ENCODE results near the gene UBA1. TPM values are rescaled to one million over a fixed set of nuclear protein-coding genes. Genes with fewer than 3 reads are reported as not detected.

UBA1 gene
- total and polyA plus RNA-seq, 8 donors, result 192 to 248 (median 218) TPM

- peaks cover 3 to 98% of the 10 kb centered on the region in 2 donors for H3K36me3 ChIP-seq
- intact Hi-C loops (cut with DNase I), result no loop called here
- H3K27ac ChIP-seq, result no peak overlapping the region
Measured at GRCh38 chrX:47209508-47210238, 16.0 kb downstream of the UBA1 start.

GRCh38 chrX:47210661-47211425, 17.2 kb downstream of the UBA1 start:
- H3K27me3 ChIP-seq, result no peaks in the 10 kb centered on the region
- no peak for TF ChIP-seq CTCF (IDR thresholded peaks at IDR 0.05)
- intact Hi-C loops (cut with DNase I), result no loop called here
- H3K4me3 ChIP-seq, result no peak overlapping the region
- peaks cover 0 to under 1% of the 10 kb centered on the region in 2 donors for H3K4me1 ChIP-seq
- H3K27ac ChIP-seq, result no peak overlapping the region
- H3K36me3 ChIP-seq, result peaks cover 3 to 98% of the 10 kb centered on the region in 2 donors
- no peak for DNase-seq
- ATAC-seq, result no peak
- H3K9me3 ChIP-seq, result no peaks in the 10 kb centered on the region

More at GRCh38 chrX:47209508-47210238, 16.0 kb downstream of the UBA1 start:
- Histone ChIP-seq H3K9me3 (no peaks in the 10 kb centered on the region), H3K4me3 (no peak overlapping the region), H3K27me3 (no peaks in the 10 kb centered on the region), H3K4me1 (no peaks in the 10 kb centered on the region)
- DNase-seq, result no peak
- no peak for TF ChIP-seq CTCF (IDR thresholded peaks at IDR 0.05)
- ATAC-seq, result no peak

GRCh38 chrX:47212381-47213293, 19.0 kb downstream of the UBA1 start:
- H3K36me3 ChIP-seq, result peaks cover 3 to 84% of the 10 kb centered on the region in 2 donors
- intact Hi-C loops (cut with DNase I), result no loop called here
- H3K4me1 ChIP-seq, result peaks cover 5 to 15% of the 10 kb centered on the region in 2 donors
- no peaks in the 10 kb centered on the region for H3K9me3 ChIP-seq
- H3K4me3 ChIP-seq, result no peak overlapping the region
- H3K27me3 ChIP-seq, result no peaks in the 10 kb centered on the region
- ATAC-seq, result no peak
- no peak for TF ChIP-seq CTCF (IDR thresholded peaks at IDR 0.05)
- H3K27ac ChIP-seq, result no peak overlapping the region
- no peak for DNase-seq

GRCh38 chrX:47214435-47215077, 20.9 kb downstream of the UBA1 start:
- Histone ChIP-seq H3K4me3 (no peak overlapping the region), H3K27me3 (no peaks in the 10 kb centered on the region)

More at GRCh38 chrX:47214435-47215077, 20.9 kb downstream of the UBA1 start:
- no peaks in the 10 kb centered on the region for H3K9me3 ChIP-seq
- intact Hi-C loops (cut with DNase I), result no loop called here
- DNase-seq, result no peak
- peaks cover 5 to 15% of the 10 kb centered on the region in 2 donors for H3K4me1 ChIP-seq
- no peak for ATAC-seq
- H3K36me3 ChIP-seq, result peaks cover 3 to 67% of the 10 kb centered on the region in 2 donors
- H3K27ac ChIP-seq, result no peak overlapping the region
- no peak for TF ChIP-seq CTCF (IDR thresholded peaks at IDR 0.05)
